Dermis blood vessel endothelial cell (primary cell): Measurements from ENCODE around the gene SPDYE16. TPM values are rescaled to one million over a fixed set of nuclear protein-coding genes. Genes with fewer than 3 reads are reported as not detected.
"Not testable (repeated sequence)": the region's sequence is repeated elsewhere in the genome, so short reads cannot be mapped to it uniquely, and the experiment has no call there.

ENCODE experiments used
- DNase-seq: peaks from one replicate; pipeline ENCODE4 v3.0.0; 2010
- total RNA-seq: library from RNA; depleted of rRNA; stranded (reverse); fragments of >200 nt; gene quantifications from 2 replicates; pipeline ENCODE4 v1.2.3, GENCODE V29; 2014

The SPDYE16 gene
- total RNA-seq, 1 donor from 2014 or later = not detected

- not testable (repeated sequence) for DNase-seq
These were observed 38.5 kb downstream of the SPDYE16 start for GRCh38 chr7:76504351-76505167.

- DNase-seq = not testable (repeated sequence)
These were observed 39.9 kb downstream of the SPDYE16 start for GRCh38 chr7:76503244-76503643.

- not testable (repeated sequence) for DNase-seq
These were observed 40.3 kb downstream of the SPDYE16 start for GRCh38 chr7:76502836-76503235.

- not testable (repeated sequence) for DNase-seq
These were observed 40.9 kb downstream of the SPDYE16 start for GRCh38 chr7:76502224-76502623.

GRCh38 chr7:76499924-76500241 is 43.2 kb downstream of the SPDYE16 start:
- DNase-seq = not testable (repeated sequence)

GRCh38 chr7:76499201-76499923 is 43.7 kb downstream of the SPDYE16 start:
- not testable (repeated sequence) for DNase-seq

- not testable (repeated sequence) for DNase-seq
These were observed 44.4 kb downstream of the SPDYE16 start for GRCh38 chr7:76498583-76499200.

GRCh38 chr7:76497918-76498582 is 45.0 kb downstream of the SPDYE16 start:
- not testable (repeated sequence) for DNase-seq

- not testable (repeated sequence) for DNase-seq
These were observed 47.4 kb downstream of the SPDYE16 start for GRCh38 chr7:76495717-76496116.

- DNase-seq = not testable (repeated sequence)
These were observed 51.0 kb downstream of the SPDYE16 start for GRCh38 chr7:76492139-76492538.

- not testable (repeated sequence) for DNase-seq
These were observed 55.1 kb downstream of the SPDYE16 start for GRCh38 chr7:76487969-76488368.

- DNase-seq = not testable (repeated sequence)
These were observed 56.5 kb downstream of the SPDYE16 start for GRCh38 chr7:76486618-76487017.

- not testable (repeated sequence) for DNase-seq
These were observed 57.1 kb downstream of the SPDYE16 start for GRCh38 chr7:76485822-76486610.

GRCh38 chr7:76484456-76484855 is 58.6 kb downstream of the SPDYE16 start:
- not testable (repeated sequence) for DNase-seq

GRCh38 chr7:76483081-76483480 is 60.0 kb downstream of the SPDYE16 start:
- DNase-seq = not testable (repeated sequence)

- DNase-seq = not testable (repeated sequence)
These were observed 60.4 kb downstream of the SPDYE16 start for GRCh38 chr7:76482660-76483059.

Other genes with a start within 250 kb of the SPDYE16 start
- 109 and 120 TPM in 2 replicates for gene HSPB1, start 240.6 kb downstream of the SPDYE16 start, total RNA-seq
- 95.0 and 154 TPM in 2 replicates for gene YWHAG, start 184.3 kb downstream of the SPDYE16 start, total RNA-seq
- 0.68 and 0.98 TPM in 2 replicates for gene SSC4D, start 133.6 kb downstream of the SPDYE16 start, total RNA-seq
- gene ZP3, start 118.3 kb downstream of the SPDYE16 start, total RNA-seq = 1.0 and 2.8 TPM in 2 replicates
- 3.6 and 9.2 TPM in 2 replicates for gene DTX2, start 81.6 kb downstream of the SPDYE16 start, total RNA-seq
- gene UPK3B, start 32.7 kb downstream of the SPDYE16 start, total RNA-seq = under 0.01 TPM in 1 of 2 replicates, not detected in the other
- gene POMZP3, start 84.0 kb upstream of the SPDYE16 start, total RNA-seq = 1.0 and 3.4 TPM in 2 replicates